HG03432 (cell line): Measurements from ENCODE around the gene KCNJ5.

Experiments used
- ATAC-seq: cut with Tn5 transposase; IDR thresholded peaks from one replicate; pipeline ENCODE4 v1.9.1; 2021; ENCODE audit warnings: mild to moderate bottlenecking, moderate library complexity; ENCODE audit not compliant: unreplicated experiment

Gene KCNJ5

DNA sequence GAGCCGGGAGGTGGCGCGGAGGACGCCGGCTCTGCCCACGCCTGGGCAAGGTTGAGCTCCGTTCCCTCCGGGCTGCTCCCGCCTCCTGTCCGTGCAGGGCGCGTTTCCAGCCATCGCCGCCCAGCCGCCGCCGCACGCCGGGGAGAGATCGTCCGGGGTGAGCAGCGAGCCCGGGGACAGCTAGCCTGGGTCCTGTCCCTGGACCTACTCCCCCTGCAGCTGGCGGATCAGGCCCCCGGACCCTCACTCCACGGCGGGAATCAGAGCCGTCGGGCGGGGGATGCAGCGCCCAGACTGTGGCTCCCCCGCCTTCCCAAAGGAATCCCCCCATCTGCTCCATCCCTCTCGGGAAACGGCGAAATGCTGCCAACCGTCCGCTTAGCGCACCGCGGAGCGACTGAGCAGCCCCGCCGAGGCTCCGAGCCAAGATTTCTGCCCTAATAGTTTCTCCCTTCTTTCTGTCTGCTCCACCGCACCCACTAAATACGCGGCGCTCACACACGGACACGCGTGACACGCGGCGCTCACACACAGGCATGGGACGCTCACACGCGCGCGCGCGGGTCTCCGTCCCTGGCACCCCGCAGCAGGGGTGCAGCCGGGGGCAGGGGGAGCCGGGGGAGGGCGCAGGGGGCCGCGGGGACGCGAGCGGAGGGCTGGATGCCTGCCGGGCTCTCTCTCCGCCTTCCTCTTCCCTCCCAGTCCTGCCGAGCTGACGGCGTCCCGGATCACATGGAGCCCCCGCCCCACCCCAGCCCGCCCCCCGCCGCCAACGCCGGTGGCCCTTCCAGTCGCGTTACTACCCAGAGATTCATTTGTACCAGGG is at the start of gene KCNJ5:
TSS of gene KCNJ5 (plus strand) at position 814 of the 826 bp plus-strand sequence. CDS start 19,918 bp downstream, outside the sequence.
- ATAC-seq: peak; percentile 24

DNA sequence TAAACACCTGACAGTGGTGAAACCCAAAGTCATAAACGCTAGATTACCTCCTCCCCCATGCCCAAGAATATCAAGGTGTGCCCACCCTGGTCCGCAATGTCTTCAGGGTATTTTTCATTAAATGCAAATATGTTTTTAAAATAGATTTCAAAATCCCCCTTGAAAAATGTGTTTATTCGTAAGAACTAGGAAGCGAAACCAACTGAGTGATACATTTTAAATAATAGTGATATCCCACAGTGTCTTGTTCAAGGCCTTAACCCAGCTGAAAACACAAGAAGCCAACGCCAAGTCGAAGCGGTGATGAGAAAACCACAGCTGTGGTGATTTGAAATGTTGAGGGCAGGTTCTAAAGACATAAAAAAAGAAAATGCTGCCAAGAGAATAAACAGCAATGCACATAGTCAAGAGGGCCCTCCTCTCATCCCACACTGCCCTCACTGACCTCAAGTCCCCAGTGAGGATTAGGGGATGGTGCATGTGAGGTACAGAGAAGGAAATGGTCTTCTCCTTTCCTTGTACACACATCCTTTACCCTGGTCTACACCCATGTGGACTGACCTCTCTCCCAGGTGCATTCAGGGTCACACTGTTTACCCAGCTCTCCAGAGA is 49.6 kb upstream of the KCNJ5 start:
- peak; percentile 61 for ATAC-seq

GRCh38 chr11:128843198-128843785 is 47.9 kb upstream of the KCNJ5 start:
- no peak for ATAC-seq

DNA sequence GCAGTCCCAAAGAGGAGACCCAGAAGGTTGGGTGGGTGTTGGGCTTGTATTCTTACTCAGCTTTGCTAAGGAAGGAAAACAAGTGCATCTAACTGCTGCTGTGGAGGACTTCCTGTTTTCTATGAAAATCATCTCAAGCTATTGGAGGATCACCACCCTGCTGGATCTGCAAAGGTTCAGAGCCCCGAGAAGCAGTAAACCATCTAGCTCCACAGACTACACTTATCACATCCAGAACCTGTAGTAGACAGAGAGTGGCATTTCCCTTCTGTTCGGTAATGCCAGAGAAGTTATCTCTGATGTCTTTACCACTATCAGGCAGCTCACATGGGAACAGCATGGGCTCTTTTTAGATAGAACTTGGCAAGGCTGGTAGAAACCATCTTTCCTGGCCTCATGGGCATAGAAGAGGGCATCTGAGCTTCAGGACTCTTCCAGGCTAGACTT is 45.8 kb upstream of the KCNJ5 start:
- no peak for ATAC-seq

- no peak for ATAC-seq
These were observed 44.2 kb upstream of the KCNJ5 start for GRCh38 chr11:128846985-128847384.

- ATAC-seq: peak; percentile 91
These were observed 42.2 kb upstream of the KCNJ5 start for GRCh38 chr11:128848815-128849455.

GRCh38 chr11:128852327-128853023 is 38.7 kb upstream of the KCNJ5 start:
- no peak for ATAC-seq

- ATAC-seq: no peak
These were observed 37.6 kb upstream of the KCNJ5 start for GRCh38 chr11:128853559-128853958.

- ATAC-seq: no peak
These were observed 36.3 kb upstream of the KCNJ5 start for GRCh38 chr11:128854841-128855240.

DNA sequence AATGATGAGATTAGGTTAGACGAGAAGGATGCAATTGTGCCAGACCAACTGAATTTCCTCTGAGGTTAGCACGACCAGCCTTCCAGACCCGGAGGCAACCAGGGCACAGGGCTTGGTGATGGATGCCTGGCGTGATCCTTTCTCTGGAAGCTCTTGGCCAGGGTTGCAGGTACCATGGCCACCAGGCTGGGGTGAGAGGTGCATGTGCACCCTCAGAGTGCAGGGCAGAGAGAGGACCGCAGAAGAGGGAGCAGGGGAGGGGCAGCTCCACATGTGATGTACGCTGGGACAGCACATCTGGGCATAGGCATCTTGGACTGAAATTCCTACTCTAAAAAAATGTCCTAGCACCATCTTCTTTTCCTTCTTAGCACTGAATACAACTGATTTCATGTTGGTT is 34.9 kb upstream of the KCNJ5 start:
- ATAC-seq: no peak

DNA sequence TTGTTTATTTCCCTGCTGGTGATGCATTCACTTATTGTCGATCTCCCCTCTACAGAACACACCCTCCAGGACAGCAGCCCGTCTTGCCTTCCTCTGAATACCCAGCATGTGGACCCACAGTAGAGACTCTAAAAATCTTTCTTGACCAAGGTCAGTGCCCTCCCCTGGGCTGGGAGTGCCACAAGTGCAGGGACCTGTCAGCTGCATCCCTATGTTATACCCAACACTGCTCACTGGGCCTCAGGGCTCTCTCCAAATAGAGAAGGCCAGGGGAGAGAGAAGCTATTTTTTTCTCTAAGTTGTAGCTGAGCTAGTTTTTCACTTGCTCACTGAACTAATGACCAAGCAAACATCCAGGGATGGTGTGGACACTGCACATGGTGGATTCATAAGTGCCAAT is 33.8 kb upstream of the KCNJ5 start:
- no peak for ATAC-seq

DNA sequence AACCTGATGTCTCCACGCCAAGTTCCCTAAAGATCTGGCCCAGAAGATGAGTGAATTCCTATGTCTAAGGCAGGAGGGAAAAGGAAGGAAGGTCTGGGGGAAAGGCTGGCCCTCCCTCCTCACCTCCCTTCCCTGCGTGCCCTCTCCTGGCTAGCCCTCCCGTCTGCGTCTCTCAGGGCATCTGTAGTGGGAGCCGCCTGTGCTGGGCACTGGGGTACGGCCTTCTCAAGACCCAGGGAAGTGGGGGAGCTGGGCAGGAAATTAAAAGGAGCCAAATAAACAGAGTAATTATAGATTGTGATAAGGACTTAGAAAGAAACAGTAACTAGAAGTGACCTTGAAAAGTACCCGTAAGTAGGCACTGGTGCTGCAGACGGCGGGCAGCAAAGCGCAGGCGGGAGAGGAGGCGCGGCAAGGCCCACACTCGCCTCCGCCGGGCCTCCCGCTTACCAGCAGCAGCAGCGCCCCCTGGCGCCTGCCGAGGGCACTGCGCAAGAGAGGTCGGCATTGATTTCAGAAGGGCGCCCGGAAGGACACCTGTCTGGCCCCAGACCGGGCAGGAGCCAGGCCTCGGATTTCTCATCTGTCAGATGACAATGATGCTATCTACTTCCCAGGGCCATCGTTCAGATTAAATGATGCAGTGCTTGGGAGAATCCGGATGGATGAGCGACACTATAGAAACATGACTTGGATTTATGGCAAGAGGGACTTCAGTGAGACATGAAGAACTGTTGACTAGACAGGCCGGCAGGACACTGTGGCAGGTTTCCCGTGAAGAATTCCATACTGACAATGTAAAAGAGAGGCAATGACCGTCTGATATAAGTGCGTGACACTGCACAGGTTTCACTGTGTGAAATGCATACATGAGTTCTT is 31.4 kb upstream of the KCNJ5 start:
- ATAC-seq: peak; percentile 96

GRCh38 chr11:128860571-128861361 is 30.4 kb upstream of the KCNJ5 start:
- no peak for ATAC-seq

DNA sequence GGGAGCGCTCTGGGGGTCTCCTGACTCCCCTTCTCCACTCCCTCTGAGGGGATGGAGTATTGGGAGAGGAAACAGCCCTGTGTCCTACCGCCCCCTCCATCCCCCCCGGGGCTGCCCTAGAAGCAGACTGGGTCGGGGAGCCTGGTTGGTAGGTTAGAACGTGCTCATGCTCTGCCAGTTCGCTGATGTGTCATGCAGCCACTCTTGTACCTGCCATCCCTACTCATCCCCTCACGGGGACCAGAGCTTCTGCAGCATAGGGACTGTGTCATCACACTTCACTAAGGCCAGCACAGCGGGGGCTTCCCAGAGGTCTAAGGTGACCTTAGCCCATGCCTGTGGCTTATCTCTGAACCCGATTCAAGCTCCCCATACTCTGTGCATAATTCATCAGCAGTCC is 28.8 kb upstream of the KCNJ5 start:
- no peak for ATAC-seq

GRCh38 chr11:128862908-128863660 is 28.1 kb upstream of the KCNJ5 start:
- ATAC-seq: no peak

- ATAC-seq: no peak
These were observed 25.7 kb upstream of the KCNJ5 start for GRCh38 chr11:128865490-128865889.

DNA sequence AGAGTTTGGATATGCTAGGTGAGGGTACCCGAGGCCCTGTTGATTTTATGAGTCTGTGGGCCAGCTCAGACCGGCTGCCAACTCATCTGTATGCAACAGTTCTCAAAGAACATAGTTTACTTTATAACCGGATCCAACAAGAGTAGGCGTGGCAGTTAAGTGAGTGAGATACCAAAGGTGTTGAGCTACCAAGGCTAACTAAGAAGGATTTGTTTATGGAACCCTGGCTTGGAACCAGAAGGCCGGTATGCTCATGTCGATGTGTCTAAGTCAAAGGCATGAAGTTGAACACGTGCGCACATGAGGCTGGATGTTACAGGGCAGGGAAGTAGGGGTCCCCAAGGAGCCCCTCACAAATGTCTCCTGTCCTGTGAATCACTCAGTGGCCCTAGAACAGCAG is 23.9 kb upstream of the KCNJ5 start, which contains the start of gene KCNJ1:
TSS of gene KCNJ1 (minus strand) at position 20 of the 400 bp plus-strand sequence. CDS start 27,053 bp downstream, outside the sequence.
- ATAC-seq: no peak
